ENCODE measurements around the gene P4HTM.

Gene P4HTM

DNA sequence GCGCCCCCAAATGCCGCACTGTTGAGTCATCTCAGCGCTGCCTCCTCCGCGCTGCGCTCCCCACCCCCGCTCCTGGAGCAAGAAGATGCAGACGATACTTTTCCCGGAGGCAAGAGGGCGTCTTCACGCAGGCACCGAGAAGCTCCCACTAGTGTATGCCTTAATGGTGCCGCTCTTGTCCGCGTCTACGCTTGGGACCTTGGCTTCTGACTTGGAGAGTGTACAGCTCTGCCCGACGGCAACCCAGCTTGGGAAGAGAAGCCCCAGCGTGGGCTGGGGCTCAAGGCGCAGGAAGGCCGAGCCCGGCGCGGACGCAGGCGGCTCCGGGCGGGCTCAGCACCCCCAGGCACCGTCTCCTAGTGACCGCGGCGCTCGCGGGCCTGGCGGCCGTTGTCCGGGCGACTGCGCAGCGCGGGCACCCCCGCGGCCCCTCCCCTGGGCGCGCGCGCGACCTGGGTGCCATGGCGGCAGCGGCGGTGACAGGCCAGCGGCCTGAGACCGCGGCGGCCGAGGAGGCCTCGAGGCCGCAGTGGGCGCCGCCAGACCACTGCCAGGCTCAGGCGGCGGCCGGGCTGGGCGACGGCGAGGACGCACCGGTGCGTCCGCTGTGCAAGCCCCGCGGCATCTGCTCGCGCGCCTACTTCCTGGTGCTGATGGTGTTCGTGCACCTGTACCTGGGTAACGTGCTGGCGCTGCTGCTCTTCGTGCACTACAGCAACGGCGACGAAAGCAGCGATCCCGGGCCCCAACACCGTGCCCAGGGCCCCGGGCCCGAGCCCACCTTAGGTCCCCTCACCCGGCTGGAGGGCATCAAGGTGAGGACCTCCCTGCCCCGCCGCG lies at the start of gene P4HTM:
P4HTM (plus strand) TSS at position 446 of the 840 bp plus-strand sequence; CDS start at position 462, 16 bp downstream.
- no peak for DNase-seq (ENCODE audit: low spot score)

DNA sequence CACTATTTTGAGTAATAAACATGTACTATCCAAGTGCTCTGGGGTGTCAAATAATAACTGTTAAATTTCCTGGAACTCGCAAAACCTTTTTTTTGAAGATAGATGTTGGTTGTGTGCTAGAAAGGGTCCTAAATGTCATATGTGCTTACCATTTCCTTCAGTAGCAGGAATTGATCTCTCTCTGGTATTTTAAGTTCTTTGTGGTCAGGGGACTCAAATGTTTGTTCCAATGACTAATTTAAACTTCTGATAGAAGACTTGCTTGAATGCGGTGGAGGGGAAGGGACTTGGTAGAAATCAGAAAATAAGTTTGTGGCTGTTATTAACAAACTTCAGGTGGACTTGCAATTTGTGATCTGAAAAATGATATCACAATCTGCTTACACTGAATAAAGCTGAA lies 44.6 kb upstream of the P4HTM start:
- no peak for DNase-seq (ENCODE audit: low spot score)

DNA sequence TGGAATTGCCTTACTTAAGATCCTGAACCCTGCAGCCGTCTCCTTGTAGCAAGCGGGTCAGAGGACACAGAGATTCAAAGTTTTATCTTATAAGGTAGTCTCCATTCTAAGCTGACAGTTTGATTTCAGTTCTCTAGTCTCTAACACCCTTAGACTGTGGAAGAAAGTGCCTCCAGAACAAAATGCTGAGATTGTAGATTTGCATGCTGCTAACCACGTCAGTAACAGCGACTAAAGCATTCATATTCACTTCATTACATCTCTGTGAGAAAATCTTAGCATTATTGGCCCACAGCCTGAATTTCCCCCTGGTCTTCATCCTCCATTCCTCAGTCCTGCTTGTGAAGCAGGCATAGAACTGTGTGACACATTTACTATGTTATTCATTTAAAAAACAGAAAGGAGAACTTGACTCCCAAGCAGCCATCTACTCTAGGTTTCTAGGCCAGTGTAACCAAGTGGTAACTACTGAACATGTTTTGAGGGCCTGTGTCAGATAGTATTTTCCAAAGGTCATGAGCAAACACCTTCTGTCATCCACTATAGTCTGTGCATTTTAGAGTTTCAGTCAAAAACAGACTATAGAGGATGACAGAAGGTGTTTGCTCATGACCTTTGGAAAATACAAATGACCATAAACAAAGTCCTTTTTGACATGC lies 44.0 kb upstream of the P4HTM start:
- DNase-seq (ENCODE audit: low spot score): no peak

DNA sequence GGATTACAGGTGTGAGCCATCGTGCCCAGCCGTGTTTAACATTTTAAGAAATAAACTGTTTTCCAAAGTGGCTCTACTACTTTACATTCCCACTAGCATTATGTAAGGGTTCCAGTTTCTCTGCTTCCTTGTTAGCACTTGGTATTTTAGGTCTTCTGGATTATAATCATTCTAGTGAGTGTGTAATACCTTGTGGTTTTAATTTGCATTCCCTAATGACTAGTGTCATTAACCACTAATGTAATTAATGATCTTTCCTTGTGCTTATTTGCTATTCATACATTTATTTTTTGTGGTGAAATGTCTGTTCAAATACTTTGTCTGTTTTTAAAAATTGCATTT lies 40.7 kb upstream of the P4HTM start:
- no peak for DNase-seq (ENCODE audit: low spot score)

GRCh38 chr3:48950051-48950450 lies 40.0 kb upstream of the P4HTM start:
- DNase-seq (ENCODE audit: low spot score): no peak

DNA sequence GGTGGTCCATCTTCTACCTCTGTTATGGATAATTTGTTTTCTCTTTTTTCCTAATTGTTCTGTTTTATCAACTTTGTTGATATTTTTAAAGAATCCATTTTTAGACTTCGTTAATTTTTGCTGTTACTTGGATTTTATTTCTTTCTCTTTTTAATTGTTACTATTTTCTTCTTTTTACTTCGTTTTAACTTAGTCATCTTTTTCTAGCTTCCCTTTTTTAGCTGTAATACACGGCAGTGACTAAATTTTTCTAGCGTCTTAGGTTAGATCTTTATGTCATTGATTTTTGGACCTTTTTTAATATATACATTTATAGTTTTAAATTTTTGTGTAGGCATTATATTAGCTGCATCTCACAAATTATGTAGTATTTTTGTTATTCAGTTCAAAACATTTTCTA lies 38.3 kb upstream of the P4HTM start:
- DNase-seq (ENCODE audit: low spot score): no peak

DNA sequence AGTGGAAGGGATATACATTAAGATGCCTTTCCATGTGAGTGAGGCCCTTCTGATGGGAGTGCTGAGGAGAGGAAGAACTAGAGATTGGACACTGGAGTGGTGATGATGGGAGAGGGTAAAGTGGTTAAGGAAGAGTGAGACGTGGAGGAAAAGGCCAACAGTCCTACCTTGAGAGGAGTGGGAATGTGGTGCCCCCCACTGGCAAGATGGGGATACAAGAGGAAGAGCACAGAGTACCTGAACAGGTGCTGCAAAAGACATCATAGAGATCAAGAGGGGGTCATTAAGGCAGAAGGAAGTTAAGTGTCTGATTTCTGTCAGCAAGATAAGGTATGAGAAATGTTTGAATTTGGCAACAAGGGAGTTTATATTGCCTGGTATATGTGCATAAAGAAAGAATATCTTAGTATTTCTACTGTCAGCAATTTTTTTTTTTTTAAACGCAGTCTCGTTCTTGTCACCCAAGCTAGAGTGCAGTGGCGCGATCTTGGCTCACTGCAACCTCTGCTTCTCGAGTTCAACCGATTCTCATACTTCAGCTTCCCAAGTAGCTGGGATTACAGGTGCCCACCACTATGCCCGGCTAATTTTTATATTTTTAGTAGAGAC lies 37.4 kb upstream of the P4HTM start:
- DNase-seq (ENCODE audit: low spot score): peak; percentile 29

GRCh38 chr3:48957006-48957705 lies 32.9 kb upstream of the P4HTM start:
- no peak for DNase-seq (ENCODE audit: low spot score)

GRCh38 chr3:48960841-48961413 lies 29.1 kb upstream of the P4HTM start:
- DNase-seq (ENCODE audit: low spot score): no peak

DNA sequence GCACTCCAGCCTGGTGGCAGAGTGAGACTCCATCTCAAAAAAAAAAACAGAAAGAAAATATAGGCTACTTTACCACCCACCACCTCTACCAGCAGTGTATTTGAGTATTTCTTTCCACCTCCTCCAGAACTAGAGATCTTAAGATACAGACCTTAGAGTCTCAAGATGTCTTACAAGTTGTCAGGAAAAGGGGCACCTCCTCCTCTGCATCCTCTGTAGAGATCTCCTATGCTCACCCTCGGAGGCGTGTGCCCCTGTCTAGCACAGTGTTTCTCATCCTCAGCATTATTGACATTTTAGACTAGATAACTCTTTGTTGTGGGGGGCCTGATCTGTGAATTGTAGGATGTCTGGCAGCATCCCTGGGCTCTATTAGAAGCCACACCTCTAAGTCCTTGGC lies 27.7 kb upstream of the P4HTM start:
- DNase-seq (ENCODE audit: low spot score): no peak

- DNase-seq (ENCODE audit: low spot score): no peak
Observed at GRCh38 chr3:48962939-48963338, 27.1 kb upstream of the P4HTM start.

DNA sequence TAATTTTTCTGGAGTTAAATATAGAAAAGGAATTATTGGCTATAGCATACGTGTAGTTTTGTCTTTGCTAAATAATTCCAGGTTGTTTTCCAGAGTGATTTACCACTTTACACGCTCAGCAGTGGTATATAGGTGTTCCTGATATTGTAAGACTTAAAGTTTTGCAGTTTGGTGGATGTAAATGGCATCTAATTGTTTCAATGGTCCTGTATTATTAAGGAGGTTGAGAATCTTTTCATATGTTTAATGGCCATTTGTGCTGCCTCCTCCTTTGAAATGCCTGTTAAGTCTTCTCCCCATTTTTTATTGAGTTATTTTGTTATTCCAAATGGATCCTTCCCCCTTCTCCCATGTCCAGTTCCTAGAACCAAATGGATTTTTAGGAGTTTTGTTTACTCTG lies 26.4 kb upstream of the P4HTM start:
- no peak for DNase-seq (ENCODE audit: low spot score)

DNA sequence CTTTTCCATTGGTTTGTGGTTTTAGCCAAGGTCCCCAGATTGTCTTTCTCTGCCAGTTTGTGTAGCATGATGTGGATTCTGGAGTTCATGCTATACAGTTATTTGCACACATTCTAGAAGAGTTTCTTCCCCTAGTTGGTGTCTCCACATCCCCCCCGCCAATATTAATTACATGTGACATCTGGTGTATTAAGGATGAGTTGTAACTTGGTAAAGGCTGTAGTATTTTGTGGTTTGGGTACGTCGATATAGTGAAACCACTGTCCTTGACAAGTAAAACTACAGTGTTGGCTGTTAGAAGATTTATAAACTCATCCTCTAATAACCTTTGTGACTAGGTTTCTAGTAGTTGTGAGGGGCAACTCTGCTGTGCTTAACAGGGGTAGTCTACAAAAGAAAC lies 23.7 kb upstream of the P4HTM start:
- DNase-seq (ENCODE audit: low spot score): no peak

- no peak for DNase-seq (ENCODE audit: low spot score)
Observed at GRCh38 chr3:48966876-48967361, 23.1 kb upstream of the P4HTM start.

DNA sequence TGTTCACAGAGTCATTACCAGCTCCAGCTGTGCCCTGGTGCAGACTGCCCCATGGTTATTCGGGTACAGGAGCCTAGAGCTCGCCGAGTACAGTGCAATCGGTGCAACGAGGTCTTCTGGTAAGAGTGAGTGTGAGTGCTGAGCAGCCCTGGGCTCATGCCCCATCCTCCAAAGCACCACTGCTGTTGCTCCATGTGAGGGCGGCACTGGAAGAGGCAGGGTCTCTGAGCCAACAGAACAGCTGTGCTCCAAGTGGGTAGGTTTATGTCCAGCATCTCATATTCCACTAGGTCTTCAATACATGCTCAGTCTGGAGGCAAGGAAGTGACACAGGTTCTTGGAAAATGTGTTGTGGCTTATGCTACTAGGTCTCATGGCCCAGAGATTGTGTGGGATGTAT lies 19.5 kb upstream of the P4HTM start:
- DNase-seq (ENCODE audit: low spot score): no peak

DNA sequence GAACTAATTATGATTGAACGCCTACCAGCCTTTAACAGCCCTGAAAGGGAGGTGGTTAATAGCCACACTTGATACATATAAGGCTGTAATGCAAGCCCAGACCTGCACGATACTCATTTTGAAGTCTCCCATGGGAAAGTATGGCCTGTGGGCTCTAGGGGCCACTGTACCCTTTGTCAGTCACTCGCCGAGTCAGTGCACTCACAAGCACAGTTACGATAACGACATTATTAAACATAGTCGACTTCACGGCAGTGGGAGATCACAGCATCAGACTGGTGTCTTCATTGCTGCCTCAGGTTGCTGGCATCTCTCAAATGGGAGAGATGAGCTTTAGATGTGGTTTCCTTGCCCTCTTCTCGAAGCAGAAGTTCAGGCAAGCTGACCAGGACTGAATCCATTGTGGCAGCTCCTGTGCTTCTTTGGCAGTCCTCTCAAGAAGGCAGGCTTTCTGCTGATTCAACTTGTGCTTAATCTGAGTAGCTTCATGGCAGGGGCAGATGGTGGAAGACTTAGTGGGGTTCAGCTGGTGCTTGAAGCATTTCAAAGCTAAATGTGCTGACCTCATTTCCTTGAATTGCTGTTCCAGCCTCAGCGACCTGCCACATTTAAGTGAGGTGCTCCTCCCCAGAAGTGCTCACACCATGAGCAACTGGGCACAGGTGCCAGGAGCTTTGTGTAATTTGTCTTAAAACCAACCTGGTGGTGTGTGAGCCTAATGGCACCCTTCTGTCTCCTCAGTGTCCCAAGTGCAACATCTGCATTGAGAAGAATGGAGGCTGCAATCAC lies 15.8 kb upstream of the P4HTM start:
- DNase-seq (ENCODE audit: low spot score): no peak

DNA sequence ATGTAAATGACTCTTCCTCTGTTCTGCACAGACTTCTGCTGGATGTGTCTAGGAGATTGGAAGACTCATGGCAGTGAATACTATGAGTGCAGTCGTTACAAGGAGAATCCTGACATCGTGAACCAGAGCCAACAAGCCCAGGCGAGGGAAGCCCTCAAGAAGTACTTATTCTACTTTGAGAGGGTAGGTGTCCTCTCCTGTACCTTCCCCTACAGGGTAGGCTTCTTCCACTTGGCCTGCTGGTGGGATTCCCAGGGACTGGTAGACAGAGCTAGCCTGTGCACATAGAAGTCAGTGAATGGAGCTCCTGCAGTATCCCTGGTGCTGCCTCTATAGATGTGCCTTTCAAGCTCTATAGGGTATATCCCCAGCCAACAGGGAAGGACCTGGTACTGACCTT lies 10.6 kb upstream of the P4HTM start:
- no peak for DNase-seq (ENCODE audit: low spot score)

DNA sequence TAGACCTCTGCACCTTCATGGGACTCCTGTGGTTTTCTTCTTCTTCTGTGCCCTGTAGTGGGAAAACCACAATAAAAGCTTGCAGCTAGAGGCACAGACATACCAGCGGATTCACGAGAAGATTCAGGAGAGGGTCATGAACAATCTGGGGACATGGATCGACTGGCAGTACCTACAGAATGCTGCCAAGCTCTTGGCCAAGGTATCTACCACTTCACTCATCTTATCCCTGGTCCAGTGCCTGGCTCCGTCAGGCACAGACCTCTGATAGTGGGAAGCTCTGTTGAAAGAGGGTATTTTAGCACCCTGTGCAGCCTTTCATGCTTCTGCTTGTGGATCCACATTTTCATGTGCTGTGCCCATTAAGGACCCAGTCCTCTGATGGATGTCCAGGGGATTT lies 9.7 kb upstream of the P4HTM start:
- DNase-seq (ENCODE audit: low spot score): no peak

DNA sequence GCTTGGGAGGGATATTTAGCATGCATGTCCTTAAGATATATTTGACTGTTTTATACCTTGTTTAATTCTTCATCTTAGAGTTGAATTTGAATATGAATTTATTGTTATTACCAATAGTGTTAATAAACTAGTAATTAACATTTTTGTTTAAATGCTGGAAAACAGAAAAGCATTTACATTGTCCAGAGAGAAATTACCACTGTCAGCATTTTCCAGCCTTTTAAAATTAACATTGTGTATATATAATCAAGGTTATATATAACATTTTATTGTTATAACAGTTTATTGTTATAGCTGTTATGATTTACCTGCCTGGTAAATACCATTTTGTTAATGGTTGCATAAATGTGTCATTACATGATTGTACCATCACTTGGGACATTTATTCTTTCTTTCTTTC lies 8.0 kb upstream of the P4HTM start:
- DNase-seq (ENCODE audit: low spot score): no peak

- no peak for DNase-seq (ENCODE audit: low spot score)
Observed at GRCh38 chr3:48982686-48983085, 7.4 kb upstream of the P4HTM start.

GRCh38 chr3:48983096-48983495 lies 6.9 kb upstream of the P4HTM start:
- DNase-seq (ENCODE audit: low spot score): no peak

Measured in HuH-7 (cell line).